ENCODE measurements around the gene SLC43A3.

The SLC43A3 gene

GRCh38 chr11:57427727-57428082 lies 784 bp upstream of the SLC43A3 start:
- no peak for DNase-seq (ENCODE audit: low read depth)

- DNase-seq (ENCODE audit: low read depth) = peak; percentile 23
Measured at GRCh38 chr11:57426439-57426928, 437 bp downstream of the SLC43A3 start.

GRCh38 chr11:57425565-57426438 lies 1.1 kb downstream of the SLC43A3 start:
- peak; percentile 37 for DNase-seq (ENCODE audit: low read depth)

GRCh38 chr11:57424792-57425564 lies 1.9 kb downstream of the SLC43A3 start:
- peak; percentile 96 for DNase-seq (ENCODE audit: low read depth)

GRCh38 chr11:57424137-57424791 lies 2.7 kb downstream of the SLC43A3 start:
- no peak for DNase-seq (ENCODE audit: low read depth)

GRCh38 chr11:57422669-57423068 lies 4.3 kb downstream of the SLC43A3 start:
- DNase-seq (ENCODE audit: low read depth) = no peak

- DNase-seq (ENCODE audit: low read depth) = no peak
Measured at GRCh38 chr11:57421805-57422204, 5.1 kb downstream of the SLC43A3 start.

- no peak for DNase-seq (ENCODE audit: low read depth)
Measured at GRCh38 chr11:57421066-57421465, 5.9 kb downstream of the SLC43A3 start.

GRCh38 chr11:57419146-57419545 lies 7.8 kb downstream of the SLC43A3 start:
- no peak for DNase-seq (ENCODE audit: low read depth)

GRCh38 chr11:57418131-57418530 lies 8.8 kb downstream of the SLC43A3 start:
- no peak for DNase-seq (ENCODE audit: low read depth)

- DNase-seq (ENCODE audit: low read depth) = peak; percentile 81
Measured at GRCh38 chr11:57417056-57417455, 9.9 kb downstream of the SLC43A3 start.

- DNase-seq (ENCODE audit: low read depth) = no peak
Measured at GRCh38 chr11:57416436-57416835, 10.5 kb downstream of the SLC43A3 start.

GRCh38 chr11:57414612-57415212 lies 12.2 kb downstream of the SLC43A3 start:
- no peak for DNase-seq (ENCODE audit: low read depth)

- DNase-seq (ENCODE audit: low read depth) = no peak
Measured at GRCh38 chr11:57413681-57414080, 13.2 kb downstream of the SLC43A3 start.

- peak; percentile 95 for DNase-seq (ENCODE audit: low read depth)
Measured at GRCh38 chr11:57410287-57410686, 16.6 kb downstream of the SLC43A3 start.

- no peak for DNase-seq (ENCODE audit: low read depth)
Measured at GRCh38 chr11:57409321-57410100, 17.4 kb downstream of the SLC43A3 start.

- no peak for DNase-seq (ENCODE audit: low read depth)
Measured at GRCh38 chr11:57408771-57409170, 18.1 kb downstream of the SLC43A3 start.

GRCh38 chr11:57407941-57408475 lies 18.9 kb downstream of the SLC43A3 start:
- DNase-seq (ENCODE audit: low read depth) = no peak

- peak; percentile 13 for DNase-seq (ENCODE audit: low read depth)
Measured at GRCh38 chr11:57407010-57407920, 19.7 kb downstream of the SLC43A3 start.

- peak; percentile 27 for DNase-seq (ENCODE audit: low read depth)
Measured at GRCh38 chr11:57406337-57406904, 20.5 kb downstream of the SLC43A3 start.
